ENCODE measurements around the gene DROSHA. TPM values are rescaled to one million over a fixed set of nuclear protein-coding genes. Genes with fewer than 3 reads are reported as not detected.

The DROSHA gene
- total and polyA plus RNA-seq, 2 of the 8 experiments (the other 6 are each of a cell fraction or from before 2014, with no cell fraction given): 65.9 to 122 TPM

DNA sequence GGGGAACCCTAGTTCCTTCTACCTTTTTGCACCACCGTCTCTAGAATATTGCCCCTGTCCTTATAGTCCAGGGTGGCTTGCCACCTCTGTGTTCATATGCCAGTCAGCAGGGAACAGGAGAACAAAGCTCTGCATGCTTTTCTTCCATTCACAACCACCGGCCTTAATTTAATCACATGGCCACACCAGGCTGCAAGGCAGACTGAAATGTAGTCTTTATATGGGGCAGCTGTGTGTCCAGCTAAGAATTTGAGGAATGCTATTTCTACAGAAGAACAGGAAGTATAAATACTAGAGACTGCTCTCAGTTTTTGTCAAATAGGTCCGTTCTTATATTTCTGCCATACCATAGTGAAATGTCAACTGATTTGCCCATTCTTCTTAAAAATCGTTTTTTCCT lies 6.0 kb upstream of the DROSHA start (continued):
- TF ChIP-seq BCL11A (IDR thresholded peaks at IDR 0.05; ENCODE audit: low read depth in 2 of 2, low read length in 2 of 2) (no peak), CBX8 (IDR thresholded peaks at IDR 0.05; ENCODE audit: borderline replicate concordance, low read depth, low read length) (no peak)

Measured in H1 (cell line).